GM19395 (cell line): Measurements from ENCODE around the gene KIRREL3.

Source experiments
- ATAC-seq: cut with Tn5 transposase; IDR thresholded peaks from one replicate; pipeline ENCODE4 v1.9.1; 2021; ENCODE audit warnings: mild to moderate bottlenecking, moderate library complexity; ENCODE audit not compliant: unreplicated experiment

Gene KIRREL3

DNA sequence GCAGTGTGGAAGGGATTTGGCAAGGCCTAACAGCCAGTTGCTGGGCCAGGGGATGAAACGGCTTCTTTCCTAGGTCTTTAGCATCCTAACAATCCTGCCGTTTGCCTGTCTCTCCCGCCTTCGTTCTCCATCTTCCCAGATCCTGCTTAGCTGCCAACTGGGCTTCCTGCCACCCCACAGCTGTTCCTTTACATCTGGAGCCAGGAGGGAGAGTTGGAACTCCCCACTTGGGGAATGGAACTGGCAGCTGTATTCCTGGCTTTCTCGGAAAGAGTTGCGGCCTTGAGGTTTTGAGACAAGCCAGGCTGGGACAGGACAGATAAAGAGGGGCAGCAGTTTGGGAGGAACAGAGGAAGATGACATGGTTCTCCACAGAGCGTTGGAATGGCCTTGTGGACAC lies 585.4 kb downstream of the KIRREL3 start:
- no peak for ATAC-seq

DNA sequence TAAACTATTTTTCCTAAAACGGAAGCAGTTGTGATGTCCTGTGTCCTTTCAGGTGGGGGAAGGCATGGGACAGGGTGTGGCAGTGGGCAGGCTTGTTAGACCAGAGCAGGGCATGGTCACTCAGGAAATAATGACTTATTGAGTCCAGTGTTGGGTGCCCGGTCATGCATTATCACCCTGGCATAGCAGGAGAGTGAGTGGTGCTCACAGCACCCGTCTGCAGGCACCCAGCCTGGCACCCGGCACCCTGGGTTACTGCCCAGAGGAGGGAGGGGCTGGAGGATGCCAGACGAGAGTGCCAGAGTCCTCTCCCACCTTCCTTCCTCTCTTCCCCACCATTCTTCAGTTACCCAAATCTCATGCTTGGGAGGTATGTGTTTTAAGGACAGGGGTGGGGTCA lies 586.0 kb downstream of the KIRREL3 start:
- ATAC-seq = no peak

DNA sequence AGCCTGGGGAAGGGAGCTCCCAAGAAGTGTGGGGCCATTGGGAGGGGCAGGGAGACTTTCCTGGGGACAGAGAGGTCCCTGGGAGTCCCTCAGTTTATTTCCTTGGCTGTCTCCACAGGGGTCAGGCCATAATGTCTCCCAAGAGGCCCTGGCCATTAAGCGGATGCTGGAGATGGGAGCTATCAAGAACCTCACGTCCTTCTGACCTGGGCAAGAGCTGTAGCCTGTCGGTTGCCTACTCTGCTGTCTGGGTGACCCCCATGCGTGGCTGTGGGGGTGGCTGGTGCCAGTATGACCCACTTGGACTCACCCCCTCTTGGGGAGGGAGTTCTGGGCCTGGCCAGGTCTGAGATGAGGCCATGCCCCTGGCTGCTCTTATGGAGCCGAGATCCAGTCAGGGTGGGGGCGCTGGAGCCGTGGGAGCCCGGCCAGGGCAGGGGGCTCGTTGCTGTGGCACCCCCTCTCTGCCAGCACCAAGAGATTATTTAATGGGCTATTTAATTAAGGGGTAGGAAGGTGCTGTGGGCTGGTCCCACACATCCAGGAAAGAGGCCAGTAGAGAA lies 586.6 kb downstream of the KIRREL3 start:
- no peak for ATAC-seq

DNA sequence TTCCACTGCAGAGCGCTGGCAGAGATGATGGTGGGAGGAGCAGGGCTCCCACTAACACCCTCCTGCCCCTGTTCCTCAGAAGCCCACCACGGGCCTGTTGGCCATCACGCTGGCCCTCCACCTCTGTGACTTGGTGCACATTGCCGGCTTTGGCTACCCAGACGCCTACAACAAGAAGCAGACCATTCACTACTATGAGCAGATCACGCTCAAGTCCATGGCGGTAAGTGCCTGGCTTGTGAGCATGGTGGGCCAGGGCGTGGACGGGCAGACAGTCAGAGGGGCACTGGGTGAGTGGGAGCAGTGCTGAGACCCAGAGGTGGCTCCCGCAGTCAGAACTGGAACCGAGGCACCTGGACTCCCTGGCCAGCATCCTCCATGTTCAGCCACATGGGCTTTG lies 587.1 kb downstream of the KIRREL3 start:
- ATAC-seq = no peak

DNA sequence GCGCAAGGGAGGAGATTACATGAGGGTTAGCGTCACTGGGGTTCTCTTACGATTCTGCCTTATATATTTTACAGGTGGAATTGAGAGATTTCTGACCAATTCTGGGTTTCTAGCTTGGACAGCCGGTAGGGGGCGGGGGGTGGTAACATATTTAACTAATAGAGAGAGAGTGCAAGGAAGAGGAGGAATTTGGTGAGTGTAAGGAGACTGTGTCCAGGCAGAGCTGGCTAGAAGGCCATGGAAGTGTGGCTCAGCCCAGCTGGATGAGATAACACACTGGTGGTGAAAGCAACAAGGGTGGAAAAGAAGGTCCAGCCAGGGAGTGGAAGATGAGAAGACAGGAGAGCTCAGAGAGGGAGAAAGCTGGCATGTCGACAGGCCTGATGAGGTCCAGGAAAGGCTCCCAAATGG lies 588.6 kb downstream of the KIRREL3 start:
- ATAC-seq = no peak

DNA sequence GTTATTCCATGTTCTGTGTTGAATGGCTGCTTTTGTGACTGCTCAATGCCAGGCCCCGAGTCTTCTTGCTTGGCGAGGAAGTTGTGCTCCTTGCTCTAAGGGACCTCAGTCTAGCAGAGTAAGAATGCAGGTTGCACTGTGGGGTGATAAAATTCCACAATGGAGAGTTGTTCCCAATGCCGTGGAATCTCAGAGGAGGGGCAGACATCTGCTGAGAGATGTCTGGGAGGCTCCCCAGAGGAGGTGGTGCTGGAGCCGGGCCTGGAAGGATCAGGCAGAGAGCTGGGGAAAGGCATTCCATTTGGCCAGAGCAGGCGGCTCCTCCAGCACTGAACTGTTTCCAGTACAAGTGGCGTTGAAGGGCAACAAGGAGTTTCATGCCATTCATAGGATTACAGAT lies 589.9 kb downstream of the KIRREL3 start:
- ATAC-seq = no peak

DNA sequence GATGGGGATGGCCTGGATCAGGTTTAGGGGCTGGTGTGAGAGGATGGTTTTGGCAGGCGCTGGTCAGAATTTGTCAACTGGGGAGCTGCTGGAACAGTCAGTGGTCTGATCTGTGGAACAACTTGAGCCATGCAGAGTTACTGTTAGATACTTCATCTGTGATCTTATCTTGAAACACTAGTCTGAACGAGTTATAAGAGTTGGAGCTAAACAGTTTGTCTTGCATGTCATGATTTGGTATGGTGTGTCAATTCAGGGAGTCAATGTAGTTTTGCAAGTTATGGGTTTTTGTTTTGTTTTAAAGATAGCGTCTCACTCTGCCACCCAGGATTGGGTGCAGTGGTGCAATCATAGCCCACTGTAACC lies 591.0 kb downstream of the KIRREL3 start:
- ATAC-seq = no peak

DNA sequence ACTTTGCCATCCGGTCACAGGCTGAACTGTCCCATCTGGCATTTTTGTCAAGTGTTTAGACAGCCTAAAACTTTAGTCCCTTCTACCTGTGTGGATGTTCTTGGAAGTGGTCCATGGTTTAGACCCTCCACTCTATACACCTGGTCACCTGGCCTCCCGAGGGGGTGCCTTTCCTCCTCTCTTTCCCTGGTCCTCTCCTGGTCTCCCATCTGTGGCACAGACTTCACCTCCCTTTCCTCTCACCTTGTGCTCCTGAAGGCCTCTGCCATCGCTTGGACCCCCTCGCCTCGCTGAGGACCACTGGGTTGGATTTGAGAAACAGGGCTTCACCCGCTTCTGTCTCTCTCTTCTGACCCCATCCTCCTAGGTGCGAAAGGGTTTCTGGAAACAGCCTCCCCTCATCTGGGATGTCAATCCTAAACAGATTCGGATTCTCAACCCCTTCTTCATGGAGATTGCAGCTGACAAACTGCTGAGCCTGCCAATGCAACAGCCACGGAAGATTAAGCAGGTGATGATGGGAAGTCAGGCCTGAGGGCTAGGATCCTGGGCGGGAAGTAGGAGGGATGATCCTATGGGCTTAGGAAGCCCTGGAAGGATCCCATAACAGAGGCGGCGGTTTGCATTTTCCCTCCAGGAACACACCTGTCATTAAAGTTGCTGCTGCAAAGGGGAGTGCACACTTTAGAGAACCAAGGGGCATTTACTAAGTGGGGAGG lies 591.5 kb downstream of the KIRREL3 start:
- no peak for ATAC-seq

DNA sequence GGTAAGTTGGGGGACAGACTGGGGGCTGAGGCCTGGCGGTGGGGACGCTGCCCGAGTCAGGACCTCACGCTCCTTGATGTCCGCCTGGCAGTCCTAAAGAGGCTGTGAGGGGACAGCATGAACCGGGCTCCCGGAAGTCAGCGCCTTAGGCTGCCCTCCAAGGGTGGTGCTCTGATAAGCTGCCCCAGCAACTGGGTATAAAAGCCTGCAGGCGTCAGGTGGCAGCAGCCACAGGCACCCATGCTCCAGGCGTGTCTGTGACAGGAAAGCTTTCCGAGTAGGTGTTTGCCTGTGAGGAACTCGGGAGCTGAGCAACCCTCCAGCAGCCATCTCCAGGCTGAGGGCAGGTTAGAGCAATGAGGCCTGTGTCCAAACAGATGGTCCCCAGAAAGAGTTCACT lies 592.1 kb downstream of the KIRREL3 start:
- no peak for ATAC-seq

DNA sequence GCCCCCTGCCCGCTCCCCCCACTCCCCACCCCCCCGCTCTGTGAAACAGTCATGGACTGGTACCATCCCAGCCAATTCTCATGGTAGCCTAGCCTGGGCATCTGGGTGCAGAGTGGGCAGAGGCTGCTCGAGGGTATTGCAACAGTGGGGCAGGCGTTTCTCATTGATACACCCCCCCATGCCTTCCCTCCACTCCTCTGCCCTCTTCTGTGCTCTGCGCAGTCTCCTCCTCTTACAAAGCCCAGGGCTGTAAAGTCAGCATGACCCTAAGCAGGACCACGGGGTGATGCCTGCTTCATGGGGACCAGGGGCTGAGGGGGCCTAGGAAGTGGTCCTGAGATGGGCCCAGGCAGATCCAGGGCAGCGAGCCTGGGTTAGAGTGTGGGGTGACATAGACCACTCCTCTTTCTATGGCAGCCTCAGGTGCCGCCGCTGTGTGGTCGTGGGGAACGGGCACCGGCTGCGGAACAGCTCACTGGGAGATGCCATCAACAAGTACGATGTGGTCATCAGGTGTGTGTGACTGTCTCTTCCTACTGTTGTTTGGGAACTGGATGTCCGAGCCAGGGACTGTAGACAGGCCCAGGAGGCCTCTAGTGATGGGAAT lies 592.8 kb downstream of the KIRREL3 start:
- no peak for ATAC-seq

DNA sequence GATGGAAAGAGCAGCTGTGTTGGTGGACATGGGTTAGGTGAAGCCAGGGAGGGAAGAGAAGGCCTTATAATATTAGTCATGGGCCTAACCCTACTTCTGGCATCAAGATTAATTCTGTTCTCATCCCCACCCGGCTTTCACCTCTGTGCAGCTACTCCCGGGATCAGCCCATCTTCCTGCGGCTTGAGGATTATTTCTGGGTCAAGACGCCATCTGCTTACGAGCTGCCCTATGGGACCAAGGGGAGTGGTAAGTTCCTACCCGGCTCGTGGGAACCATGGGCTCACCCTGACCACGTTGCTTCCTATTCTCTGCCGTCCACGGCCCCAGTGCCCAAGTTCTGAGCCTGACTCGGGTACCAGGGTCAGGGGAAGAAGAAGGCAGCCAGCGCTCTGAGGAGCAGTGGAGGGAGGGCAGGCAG lies 593.5 kb downstream of the KIRREL3 start:
- ATAC-seq = no peak

DNA sequence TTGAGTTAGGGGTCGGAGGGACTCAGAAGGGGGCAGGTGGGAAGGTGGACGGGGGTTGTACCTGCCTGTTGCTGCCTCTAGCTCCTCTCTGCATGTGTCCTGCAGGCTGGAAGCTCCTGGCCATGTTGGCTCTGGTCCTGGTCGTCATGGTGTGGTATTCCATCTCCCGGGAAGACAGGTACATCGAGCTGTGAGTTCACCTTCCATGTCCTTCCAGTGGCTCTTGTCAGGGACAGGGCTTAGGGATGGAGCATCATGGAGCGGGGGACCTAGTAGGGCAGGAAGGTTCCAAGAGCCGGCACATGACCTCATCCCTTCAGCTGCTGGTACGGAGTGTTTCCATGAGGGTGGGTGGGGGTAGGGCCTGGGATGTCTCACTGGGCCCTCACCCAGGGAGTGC lies 594.2 kb downstream of the KIRREL3 start:
- ATAC-seq = no peak

DNA sequence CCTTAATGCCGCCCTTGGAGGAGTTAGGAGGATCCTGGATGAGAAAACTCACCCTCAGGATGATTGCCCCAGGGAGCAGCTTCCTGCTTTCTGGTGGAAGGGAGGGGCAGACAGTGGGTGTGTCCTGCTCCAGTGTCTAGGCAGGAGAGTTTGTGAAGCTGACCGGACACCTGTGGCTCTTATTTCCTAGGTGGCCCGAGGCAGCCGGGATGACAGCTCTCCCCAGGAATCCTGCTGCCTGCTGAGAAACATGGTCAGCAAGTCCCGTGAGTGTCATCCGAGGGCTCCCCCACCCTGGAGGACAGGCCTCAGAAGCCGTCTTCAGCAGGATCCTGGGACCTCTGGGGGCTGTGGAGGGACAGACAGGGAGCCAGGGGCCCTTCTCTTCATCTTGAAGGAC lies 594.7 kb downstream of the KIRREL3 start:
- ATAC-seq = no peak

DNA sequence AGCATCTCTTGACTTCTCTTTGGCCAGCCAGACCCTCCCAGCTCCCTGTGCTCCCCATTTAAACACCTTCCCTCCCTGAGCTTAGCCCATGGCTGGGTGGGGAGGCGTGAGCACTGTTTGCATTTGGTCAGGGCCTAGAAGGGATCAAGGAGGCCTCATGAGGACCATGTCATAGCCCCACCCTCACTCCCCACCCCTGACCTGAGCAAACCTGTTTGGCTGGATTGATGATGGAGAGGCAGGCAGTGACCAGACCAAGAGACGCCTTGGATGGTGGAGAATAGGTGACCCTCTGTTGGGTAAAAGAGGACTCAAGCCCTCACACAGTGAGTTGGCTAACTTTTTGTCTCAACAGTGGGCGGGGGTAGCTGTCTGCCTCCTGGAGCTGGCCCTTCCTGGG lies 595.2 kb downstream of the KIRREL3 start:
- no peak for ATAC-seq

DNA sequence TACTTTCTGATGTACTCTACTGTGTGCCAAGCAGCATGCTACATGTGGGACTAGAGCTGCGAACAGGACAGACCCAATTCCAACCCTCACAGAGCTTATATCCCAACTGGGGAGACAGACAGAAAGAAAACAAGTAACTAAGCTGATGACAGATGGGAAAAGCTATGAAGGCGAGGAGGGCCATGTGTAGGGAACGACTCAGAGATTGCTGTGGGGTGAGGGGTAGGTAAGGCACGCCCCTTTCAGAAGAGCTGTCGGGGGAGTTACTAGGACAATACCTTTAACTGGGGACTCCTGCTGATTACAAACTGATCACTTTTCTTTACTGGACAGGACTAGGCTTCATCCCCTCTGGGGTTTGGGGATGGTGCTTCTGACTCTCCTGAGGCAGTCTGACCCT lies 596.2 kb downstream of the KIRREL3 start:
- no peak for ATAC-seq

DNA sequence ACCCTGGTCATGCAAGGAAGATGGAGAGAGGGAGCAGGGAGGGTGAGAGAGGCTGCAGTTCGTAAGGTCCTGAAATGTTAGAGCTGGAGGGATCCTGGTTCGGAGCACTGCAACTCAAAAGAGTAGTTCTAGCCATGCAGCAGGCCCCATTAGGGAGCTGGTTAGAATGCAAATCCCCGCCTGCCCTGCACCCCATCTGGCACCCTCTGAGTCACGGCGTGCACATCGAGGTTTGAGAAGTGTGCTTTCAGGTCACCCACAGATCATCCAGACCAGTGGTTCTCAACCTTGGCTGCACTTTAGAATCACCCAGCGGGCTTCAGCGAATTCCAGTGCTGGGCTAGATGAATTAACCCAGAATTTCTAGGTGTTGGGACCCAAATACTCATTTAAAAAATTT lies 596.9 kb downstream of the KIRREL3 start:
- peak; percentile 92 for ATAC-seq

DNA sequence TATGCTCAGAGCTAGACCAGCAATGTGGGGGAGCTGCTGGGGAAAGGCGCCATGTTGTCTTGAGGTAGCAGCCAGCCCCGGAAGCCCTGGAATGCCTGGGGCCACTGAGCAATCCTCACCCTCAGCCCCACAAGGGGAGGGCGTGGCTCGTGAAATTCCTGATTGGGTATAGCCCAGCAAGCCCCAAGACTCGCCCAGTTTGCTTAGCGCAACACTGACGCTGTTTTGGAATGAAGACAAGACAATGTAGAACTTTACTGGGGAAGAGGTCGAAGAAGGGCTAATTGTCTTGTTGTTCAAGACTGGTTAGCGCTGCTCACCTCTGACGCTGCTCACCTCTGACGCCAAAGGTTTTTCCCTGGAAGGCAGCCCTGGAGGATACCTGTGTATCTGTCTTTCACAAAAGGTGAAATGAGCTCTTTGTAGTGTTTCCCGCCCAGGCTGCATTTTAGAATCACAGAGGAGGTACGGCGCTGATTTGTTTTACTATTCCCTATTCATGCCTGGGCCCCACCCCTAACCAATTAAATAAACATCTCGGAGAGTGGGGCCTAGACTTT lies 597.5 kb downstream of the KIRREL3 start:
- no peak for ATAC-seq

DNA sequence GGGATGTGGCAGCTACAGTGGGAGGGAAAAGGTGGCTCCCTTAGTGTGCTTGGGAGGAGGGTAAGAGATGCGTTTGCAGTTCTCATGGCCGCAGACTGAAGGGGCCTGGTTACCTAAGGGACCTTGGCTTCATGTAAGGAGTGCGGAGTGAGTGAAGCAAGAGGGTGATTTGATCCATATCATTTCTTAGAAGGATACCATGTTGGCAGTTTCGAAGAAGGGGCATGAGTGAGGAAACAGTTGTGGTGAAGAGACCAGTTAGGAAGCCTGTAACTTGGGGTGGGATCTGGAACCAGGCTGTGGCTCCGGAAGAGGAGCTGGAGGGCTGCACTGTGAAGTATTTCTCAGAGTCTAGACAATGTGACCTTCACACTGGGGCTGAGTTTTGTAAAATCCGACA lies 600.1 kb downstream of the KIRREL3 start:
- ATAC-seq = no peak

DNA sequence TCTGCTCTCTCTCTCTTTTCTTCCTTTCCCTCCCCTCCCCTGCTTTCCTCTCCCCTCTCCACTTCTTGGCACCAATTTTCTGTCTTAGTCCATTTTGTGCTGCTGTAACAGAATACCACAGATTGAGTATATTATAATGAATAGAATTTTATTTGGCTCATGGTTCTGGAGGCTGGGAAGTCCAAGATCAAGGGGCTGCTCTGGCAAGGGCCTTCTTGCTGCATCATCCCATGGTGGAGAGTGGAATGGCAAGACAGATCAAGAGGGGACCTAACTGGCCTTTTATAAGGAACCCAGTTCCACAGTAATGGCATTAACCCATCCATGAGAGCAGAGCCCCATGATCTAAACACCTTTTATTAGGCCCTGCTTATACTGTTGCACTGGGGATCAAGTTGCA lies 600.6 kb downstream of the KIRREL3 start:
- ATAC-seq = no peak

DNA sequence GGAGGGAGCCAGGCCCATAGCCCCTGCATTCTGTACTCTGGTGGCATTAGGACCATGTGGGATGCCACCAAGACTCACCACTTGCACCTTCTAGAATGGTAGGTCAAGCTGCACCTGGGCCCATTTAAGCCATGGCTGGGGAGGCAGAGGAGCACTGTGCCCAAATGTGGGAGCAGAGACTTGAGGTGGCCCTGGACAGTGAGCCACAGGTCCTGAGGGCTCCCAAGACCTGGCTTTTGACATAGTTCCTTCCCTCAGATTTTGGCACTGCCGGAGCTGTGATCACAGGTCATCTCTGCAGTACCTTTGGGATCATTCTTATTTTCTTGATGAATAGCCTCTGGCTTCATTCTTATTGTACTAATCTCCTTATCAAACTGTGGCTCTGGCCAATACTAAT lies 601.8 kb downstream of the KIRREL3 start:
- ATAC-seq = no peak

DNA sequence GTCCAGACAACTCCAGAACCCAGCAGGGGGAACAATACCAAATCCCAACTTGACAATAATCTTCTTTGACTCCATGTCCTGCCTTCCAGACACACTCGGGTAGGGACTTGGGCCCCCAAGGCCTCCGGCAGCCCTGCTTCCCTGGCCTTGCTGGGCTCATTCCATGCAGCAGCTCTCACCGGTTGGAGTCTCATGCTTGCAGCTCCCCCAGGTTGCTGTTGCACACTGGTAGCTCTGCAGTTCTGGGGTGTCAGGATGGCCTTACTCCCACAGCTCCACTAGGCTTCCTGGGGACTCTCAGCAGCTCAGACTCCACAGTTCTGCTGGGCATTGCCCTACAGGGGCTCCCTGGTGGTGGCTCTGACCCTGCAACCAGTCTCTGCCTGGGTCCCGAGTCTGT lies 602.3 kb downstream of the KIRREL3 start:
- ATAC-seq = no peak

DNA sequence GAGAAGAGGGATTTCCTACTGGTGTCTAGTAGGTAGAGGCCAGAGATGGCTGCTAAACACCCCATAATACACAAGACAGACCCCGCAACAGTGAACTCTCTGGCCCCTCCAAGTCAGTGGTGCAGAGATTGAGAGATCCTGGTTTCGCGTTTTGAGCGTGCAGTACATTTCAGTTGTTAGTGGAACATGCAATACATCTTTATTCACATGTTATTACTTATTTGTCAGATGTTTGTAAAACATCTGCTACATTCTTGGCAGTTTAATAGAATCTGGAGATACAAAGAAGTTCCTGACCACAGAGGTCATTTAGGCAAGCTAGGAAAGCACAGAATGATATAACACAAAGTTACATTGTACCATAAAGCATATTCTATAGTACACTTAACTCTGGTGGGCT lies 603.6 kb downstream of the KIRREL3 start:
- ATAC-seq = no peak
